Measurements from ENCODE around the gene CPZ.
"Not testable (repeated sequence)": the region's sequence is repeated elsewhere in the genome, so short reads cannot be mapped to it uniquely, and the experiment has no call there.

The CPZ gene

DNA sequence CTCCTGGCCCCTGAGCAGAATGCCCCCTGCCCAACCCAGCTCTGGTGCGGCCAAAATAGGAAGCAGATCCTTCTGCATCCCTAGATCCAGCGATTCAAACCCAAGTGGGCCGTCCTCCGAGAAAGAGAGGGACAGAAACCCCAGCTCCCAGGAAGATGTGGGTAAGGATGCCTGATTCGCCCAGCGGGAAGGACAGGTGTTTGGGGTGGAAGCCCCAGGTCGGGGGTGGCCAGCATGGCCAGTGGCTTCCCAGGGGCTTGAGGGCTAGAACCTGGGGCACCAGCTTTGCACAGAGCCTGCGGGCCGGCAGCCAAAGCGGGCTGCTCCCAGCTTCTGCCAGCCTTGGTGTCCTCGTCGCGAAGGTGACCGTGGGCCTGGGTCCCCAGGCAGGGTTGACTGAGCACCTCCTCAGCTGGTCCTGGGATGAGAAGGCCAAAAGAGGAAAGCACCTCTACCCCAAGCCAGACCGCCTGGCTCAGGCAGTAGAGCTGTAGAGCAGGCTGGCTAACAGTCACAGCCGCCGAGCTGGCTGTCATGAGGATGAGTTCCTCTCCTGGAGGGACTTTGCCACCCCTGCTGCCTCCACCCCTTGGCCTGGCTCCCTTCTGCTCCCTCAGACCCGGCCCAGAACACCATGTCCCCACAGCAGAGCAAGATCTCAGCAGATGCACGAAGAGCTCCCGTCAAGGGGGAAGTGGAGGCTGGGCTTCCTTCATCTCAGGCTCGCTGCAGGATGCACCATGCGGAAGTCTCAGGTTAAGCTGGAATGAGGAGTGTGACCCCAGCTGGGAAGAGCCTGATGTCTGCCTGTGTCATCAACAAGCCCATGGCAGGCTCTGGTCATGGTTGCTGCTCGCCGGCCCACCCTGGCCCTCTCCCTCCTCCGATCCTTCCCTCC is 59.9 kb downstream of the CPZ start:
- DNase-seq (ENCODE audit: low read depth in 2 of 2) = no peak

DNA sequence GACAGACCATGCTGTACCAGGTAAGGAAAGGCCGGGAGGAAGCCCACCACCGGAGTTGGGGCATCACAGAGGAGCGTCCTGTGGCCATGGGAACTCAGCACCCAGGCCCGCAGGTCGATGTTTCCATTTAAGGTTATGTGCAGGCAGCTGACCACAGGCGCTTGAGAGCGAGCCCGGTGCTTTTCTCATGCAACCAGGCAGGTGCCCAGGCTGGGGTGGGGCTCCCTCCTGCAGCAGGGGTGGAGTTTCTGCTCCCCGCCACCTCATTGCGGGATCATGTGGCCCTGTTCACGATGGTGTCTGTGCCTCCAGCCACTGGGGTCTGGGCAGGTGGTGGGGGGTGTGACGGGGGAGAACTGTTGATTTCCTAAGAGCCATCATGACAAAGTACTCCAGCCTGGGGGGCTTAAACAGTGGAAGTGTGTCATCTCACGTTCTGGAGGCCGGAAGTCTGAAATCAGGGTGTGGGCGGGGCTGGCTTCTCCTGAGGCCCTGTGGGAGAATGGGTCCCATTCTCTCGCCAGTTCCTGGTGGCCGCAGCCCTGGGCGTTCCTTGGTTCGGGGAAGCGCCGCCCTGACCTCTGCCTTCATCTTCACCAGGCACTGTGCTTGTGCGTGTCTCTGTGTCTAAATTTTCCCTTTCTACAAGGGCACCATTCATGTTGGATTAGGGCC is 60.9 kb downstream of the CPZ start:
- DNase-seq (ENCODE audit: low read depth in 2 of 2) = no peak

DNA sequence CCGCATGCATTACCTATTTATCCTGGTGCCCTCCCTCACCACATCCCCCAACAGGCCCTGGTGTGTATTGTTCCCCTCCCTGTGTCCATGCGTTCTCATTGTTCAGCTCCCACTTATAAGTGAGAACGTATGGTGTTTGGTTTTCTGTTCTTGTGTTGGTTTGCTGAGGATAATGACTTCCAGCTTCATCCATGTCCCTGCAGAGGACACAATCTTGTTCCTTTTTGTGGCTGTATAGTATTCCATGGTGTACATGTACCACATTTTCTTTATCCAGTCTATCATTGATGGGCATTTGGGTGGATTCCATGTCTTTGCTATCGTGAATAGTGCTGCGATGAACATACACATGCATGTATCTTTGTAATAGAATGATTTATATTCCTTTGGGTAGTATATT is 61.6 kb downstream of the CPZ start:
- DNase-seq (ENCODE audit: low read depth in 2 of 2) = not testable (repeated sequence)

DNA sequence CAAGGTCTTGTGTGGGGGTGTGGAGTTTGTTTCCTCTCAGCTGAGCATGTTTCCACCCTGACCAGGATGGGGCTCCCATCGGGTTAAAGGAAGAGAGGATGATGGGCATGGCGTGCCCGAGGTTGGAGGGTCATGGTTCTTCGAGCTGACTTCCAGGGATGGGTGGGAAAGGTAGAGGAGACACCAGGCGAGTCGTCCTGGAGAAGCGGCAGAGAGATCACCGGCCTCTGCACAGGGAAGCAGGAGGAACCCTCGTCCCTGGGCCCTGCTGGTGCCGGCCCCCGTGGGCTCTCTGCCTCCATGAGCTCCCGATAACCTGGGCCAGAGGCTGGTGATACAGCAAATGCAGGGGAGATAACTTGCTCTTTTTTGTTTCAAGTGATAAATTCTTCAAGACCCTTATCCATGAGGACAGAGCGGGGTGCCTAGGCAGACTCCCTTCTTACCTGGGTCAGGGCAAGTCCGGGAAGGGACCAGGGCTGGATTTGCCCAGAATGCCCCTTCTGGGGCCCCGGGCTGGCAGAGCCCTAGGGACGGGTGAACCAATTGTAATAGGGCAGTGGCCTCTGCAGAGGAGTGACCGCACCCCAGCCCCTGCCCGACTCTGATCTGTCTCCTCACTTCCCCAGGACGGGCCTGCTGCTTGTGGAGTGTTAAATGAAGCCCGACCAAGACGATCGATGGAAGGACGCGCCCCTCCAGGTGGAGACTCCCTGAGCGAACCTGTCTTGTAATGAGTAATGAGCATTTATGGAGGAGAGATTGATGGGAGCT is 63.0 kb downstream of the CPZ start:
- no peak for DNase-seq (ENCODE audit: low read depth in 2 of 2)

- DNase-seq (ENCODE audit: low read depth in 2 of 2) = no peak
These were observed 63.6 kb downstream of the CPZ start for GRCh38 chr4:8656185-8656517.

- no peak for DNase-seq (ENCODE audit: low read depth in 2 of 2)
These were observed 64.3 kb downstream of the CPZ start for GRCh38 chr4:8656711-8657380.

- DNase-seq (ENCODE audit: low read depth in 2 of 2) = no peak
These were observed 65.0 kb downstream of the CPZ start for GRCh38 chr4:8657381-8658088.

- DNase-seq (ENCODE audit: low read depth in 2 of 2) = no peak
These were observed 70.2 kb downstream of the CPZ start for GRCh38 chr4:8662776-8663175.

DNA sequence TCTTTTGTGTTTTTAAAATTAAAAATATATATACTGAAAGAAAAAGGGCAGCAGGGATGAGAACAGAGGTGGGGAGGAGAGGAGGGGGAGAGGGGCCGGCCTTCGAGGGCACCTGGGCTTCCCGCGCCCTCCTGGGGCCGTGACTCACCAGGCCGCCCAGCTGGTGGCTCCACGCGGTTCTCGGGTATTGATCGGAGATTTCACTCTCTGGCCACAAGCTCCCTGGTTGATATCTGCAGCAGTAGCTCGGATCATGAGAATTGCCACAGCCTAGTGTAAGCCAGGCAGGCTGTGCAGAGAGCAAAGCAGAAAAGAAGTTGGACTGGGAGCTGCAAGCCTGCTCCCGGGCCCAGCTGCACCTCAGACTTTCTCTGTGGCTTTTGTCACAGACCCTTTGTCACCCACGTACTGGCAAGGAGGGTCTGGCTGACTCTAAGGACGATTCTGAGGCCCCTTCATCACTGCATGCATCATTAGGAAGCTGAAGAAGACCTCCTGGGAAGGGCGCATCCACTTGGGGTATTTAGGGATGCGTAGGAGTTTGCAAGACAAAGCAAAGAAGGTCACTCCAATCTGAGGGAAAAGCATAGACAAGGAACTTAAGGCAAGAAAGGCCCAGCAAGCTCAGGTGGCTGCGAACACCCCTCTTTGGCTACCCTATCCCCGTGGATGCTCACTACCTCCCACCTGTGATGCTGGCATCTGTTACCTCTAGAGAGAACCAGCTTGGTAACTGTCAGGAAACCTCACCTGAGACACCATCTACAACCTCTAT is 71.7 kb downstream of the CPZ start:
- no peak for DNase-seq (ENCODE audit: low read depth in 2 of 2)

GRCh38 chr4:8664976-8665375 is 72.4 kb downstream of the CPZ start:
- no peak for DNase-seq (ENCODE audit: low read depth in 2 of 2)

GRCh38 chr4:8665406-8666360 is 73.1 kb downstream of the CPZ start:
- no peak for DNase-seq (ENCODE audit: low read depth in 2 of 2)

DNA sequence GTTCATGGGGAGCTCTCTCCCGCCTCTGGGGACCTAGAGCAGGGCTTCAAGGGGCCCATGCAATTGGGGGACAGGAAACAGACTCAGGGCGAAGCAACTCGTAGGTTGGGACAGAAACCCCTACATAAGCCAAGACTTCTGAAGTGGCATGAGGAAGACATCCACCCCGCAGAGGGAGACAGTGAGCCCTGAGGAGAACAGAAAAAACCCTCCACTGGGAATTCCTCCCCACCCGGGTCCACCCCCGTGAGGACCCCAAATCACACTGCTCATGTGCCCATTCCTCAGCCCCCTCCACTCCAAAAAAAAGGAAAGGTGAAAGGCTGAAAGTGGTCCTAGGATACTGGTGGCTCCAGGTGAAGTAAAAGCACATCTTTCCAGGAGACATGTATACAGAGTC is 74.0 kb downstream of the CPZ start:
- no peak for DNase-seq (ENCODE audit: low read depth in 2 of 2)
